GM18861 (cell line): Measurements from ENCODE around the gene MYOM1.
"Not testable (repeated sequence)": the region's sequence is repeated elsewhere in the genome, so short reads cannot be mapped to it uniquely, and the experiment has no call there.

Source experiments
- ATAC-seq: cut with Tn5 transposase; IDR thresholded peaks from one replicate; pipeline ENCODE4 v1.9.1; 2021; ENCODE audit not compliant: unreplicated experiment

MYOM1 gene

GRCh38 chr18:3093624-3094337, 126.0 kb downstream of the MYOM1 start:
- ATAC-seq, result no peak

GRCh38 chr18:3092727-3093126, 127.0 kb downstream of the MYOM1 start:
- ATAC-seq, result no peak

GRCh38 chr18:3089579-3089978, 130.2 kb downstream of the MYOM1 start:
- ATAC-seq, result no peak

GRCh38 chr18:3088449-3088848, 131.3 kb downstream of the MYOM1 start:
- ATAC-seq, result no peak

- ATAC-seq, result no peak
These were observed 132.9 kb downstream of the MYOM1 start for GRCh38 chr18:3086871-3087270.

- no peak for ATAC-seq
These were observed 134.2 kb downstream of the MYOM1 start for GRCh38 chr18:3085612-3086011.

GRCh38 chr18:3084206-3084605, 135.6 kb downstream of the MYOM1 start:
- no peak for ATAC-seq

GRCh38 chr18:3083766-3084165, 136.0 kb downstream of the MYOM1 start:
- no peak for ATAC-seq

- ATAC-seq, result no peak
These were observed 138.2 kb downstream of the MYOM1 start for GRCh38 chr18:3081584-3081991.

- no peak for ATAC-seq
These were observed 140.1 kb downstream of the MYOM1 start for GRCh38 chr18:3079653-3080052.

- ATAC-seq, result no peak
These were observed 144.3 kb downstream of the MYOM1 start for GRCh38 chr18:3075491-3075890.

- no peak for ATAC-seq
These were observed 145.7 kb downstream of the MYOM1 start for GRCh38 chr18:3074087-3074486.

- ATAC-seq, result not testable (repeated sequence)
These were observed 146.4 kb downstream of the MYOM1 start for GRCh38 chr18:3073353-3073752.

- ATAC-seq, result no peak
These were observed 148.1 kb downstream of the MYOM1 start for GRCh38 chr18:3071676-3072075.

GRCh38 chr18:3069671-3070433, 149.9 kb downstream of the MYOM1 start:
- no peak for ATAC-seq

- ATAC-seq, result no peak
These were observed 152.0 kb downstream of the MYOM1 start for GRCh38 chr18:3067722-3068121.

GRCh38 chr18:3067165-3067661, 152.6 kb downstream of the MYOM1 start:
- ATAC-seq, result no peak

GRCh38 chr18:3066341-3067110, 153.2 kb downstream of the MYOM1 start:
- ATAC-seq, result no peak

- ATAC-seq, result not testable (repeated sequence)
These were observed 156.0 kb downstream of the MYOM1 start for GRCh38 chr18:3063766-3064165.

GRCh38 chr18:3062798-3063680, 156.7 kb downstream of the MYOM1 start:
- no peak for ATAC-seq
